AG09319 (cell line): ENCODE results near the gene ACVR1B.
"Not testable (repeated sequence)": the region's sequence is repeated elsewhere in the genome, so short reads cannot be mapped to it uniquely, and the experiment has no call there.

ENCODE experiments used
- DNase-seq: peaks from one replicate; pipeline ENCODE4 v3.0.0-alpha.2; 2010; ENCODE audit warnings: low read depth; ENCODE audit errors: extremely low read depth
- TF ChIP-seq, protein P1 (sequence below): IDR thresholded peaks from 2 replicates; pipeline ENCODE4 v1.5.1; 2011; ENCODE audit warnings: low read depth, mild to moderate bottlenecking, inconsistent platforms, low read length, moderate library complexity

The ACVR1B gene

DNA sequence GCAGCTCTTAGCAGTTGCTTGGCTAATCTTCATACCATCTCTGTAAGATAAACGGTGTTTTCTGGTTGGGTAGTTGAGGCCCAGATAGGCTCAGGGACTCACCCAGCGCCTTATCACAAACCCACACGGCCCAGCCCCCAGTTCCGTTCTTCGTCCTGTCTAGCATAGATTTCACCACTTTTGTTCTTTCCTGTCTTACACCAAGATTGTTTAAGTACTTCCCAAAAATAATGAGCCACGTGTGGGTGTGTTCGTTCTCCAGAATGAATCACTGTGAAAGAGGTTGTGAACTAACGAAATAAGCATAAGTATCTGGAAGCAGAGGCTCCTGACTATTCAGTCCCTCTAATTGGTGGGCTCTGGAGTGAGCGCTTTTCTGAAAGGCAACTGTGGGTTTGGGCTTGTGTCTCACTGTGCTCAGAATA, 21.4 kb downstream of the ACVR1B start:
- TF ChIP-seq, protein P1, sequence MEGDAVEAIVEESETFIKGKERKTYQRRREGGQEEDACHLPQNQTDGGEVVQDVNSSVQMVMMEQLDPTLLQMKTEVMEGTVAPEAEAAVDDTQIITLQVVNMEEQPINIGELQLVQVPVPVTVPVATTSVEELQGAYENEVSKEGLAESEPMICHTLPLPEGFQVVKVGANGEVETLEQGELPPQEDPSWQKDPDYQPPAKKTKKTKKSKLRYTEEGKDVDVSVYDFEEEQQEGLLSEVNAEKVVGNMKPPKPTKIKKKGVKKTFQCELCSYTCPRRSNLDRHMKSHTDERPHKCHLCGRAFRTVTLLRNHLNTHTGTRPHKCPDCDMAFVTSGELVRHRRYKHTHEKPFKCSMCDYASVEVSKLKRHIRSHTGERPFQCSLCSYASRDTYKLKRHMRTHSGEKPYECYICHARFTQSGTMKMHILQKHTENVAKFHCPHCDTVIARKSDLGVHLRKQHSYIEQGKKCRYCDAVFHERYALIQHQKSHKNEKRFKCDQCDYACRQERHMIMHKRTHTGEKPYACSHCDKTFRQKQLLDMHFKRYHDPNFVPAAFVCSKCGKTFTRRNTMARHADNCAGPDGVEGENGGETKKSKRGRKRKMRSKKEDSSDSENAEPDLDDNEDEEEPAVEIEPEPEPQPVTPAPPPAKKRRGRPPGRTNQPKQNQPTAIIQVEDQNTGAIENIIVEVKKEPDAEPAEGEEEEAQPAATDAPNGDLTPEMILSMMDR: no peak
- DNase-seq: no peak

DNA sequence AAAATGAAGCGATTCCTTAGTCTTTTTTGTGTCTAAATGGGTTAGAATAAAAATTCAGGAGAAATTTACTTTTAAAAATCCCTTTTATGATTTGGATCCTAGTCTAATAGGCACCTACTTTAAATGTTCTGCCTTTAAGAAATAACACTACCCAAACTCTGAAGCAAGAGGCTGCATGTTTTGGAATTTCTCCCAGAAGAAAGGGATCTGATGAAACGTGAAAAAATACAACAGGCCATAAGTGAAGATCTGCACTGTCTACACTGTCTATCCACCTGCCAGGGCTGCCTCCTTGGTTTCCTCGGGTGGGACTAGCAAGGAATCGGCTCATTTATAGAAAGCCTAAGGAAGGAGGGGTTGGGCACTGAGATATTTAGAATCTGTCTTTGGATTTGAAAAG, 22.1 kb downstream of the ACVR1B start:
- DNase-seq: no peak
- TF ChIP-seq, protein P1: no peak

GRCh38 chr12:51974646-51975045, 23.1 kb downstream of the ACVR1B start:
- TF ChIP-seq, protein P1: no peak
- DNase-seq: no peak

GRCh38 chr12:51975196-51975595, 23.7 kb downstream of the ACVR1B start:
- DNase-seq: no peak
- TF ChIP-seq, protein P1: no peak

DNA sequence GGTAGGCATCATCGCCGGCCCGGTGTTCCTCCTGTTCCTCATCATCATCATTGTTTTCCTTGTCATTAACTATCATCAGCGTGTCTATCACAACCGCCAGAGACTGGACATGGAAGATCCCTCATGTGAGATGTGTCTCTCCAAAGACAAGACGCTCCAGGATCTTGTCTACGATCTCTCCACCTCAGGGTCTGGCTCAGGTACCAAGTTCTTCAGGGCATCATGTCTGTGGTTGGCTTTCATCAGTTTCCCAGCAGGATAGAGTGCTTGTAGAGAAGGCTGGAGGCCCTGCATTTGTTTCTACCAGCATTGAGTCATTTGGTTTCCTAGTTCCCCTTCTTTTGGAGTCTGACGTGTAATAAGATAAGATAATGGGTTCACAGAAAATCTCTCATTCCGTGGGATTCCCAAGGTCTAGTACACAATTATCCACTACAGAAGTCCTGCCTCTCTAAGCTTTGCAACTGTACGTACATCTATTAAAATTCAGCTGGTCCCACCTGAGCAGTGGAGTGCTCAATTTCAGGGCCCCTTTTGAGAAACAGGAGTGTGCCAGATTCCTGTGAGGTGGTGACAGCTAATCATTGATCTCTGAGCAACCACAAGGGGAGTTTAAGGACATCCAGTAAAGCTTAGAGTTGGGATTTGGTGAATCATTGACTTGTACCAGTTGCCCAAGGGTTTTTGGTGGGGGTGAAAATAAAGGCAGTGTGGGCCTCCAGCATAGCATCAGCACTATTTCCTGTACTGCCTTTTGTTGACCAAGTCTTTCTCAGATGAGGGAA, 25.1 kb downstream of the ACVR1B start:
- TF ChIP-seq, protein P1: no peak
- DNase-seq: no peak

DNA sequence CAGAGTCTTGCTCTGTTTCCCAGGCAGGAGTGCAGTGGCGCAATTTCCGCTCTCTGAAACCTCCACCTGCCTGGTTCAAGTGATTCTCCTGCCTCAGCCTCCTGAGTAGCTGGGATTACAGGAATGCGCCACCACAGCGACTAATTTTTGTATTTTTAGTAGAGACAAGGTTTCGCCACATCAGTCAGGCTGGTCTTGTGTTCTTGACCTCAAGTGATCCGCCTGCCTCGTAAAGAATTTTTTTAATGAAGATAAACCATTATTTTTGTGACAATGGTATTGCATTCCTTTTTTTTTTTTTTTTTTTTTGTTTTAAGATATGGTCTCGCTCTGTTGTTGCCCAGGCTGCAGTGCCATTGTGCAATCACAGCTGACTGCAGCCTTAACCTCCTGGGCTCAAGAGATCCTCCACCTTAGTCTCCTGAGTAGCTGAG, 25.8 kb downstream of the ACVR1B start:
- DNase-seq: no peak
- TF ChIP-seq, protein P1: no peak

DNA sequence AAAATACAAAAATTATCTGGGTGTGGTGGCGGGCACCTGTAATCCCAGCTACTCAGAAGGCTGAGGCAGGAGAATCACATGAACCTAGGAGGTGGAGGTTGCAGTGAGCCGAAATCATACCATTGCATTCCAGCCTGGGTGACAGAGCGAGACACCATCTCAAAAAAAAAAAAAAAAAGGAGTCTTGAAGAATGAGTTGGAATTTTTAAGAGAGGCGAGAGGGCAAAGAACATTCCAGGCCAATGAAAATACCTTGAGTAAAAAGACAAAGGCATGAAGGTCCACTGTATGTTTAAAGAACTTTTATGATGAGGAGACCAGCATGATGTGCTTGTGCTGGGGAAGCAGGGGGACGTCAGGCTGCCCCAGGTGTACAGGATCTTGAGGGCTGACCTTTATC, 27.8 kb downstream of the ACVR1B start:
- DNase-seq: not testable (repeated sequence)
